Spleen (tissue), 11 donors: ENCODE data around the gene DOCK10. TPM values are rescaled to one million over a fixed set of nuclear protein-coding genes. Genes with fewer than 3 reads are reported as not detected.

Experiments
- DNase-seq: peaks from one replicate; pipeline ENCODE4 v3.0.0-alpha.2; 2020
- H3K27ac ChIP-seq, 8 donors: fragments of 200-600 bp; sonication (generic) in 7 of 8; 1 replicate in 4 of 8; 2 replicates in 4 of 8; pipeline versions ENCODE4 v1.5.0 to v1.8.0; 2016 to 2021; ENCODE audit warnings: inconsistent platforms in 4 of 8, mild to moderate bottlenecking in 4 of 8, moderate library complexity in 1 of 8
- H3K27me3 ChIP-seq, 7 donors: fragments of 200-600 bp; sonication (generic) in 6 of 7; replicated peaks in 1 of 7; 1 replicate in 4 of 7; 2 replicates in 3 of 7; pipeline versions ENCODE4 v1.5.0 to v1.8.0; 2016 to 2021; ENCODE audit warnings: inconsistent platforms in 3 of 7, mild to moderate bottlenecking in 1 of 7
- H3K36me3 ChIP-seq, 6 donors: fragments of 200-600 bp; sonication (generic) in 5 of 6; 1 replicate in 4 of 6; 2 replicates in 2 of 6; pipeline versions ENCODE4 v1.5.0 to v1.8.0; 2016 to 2021; ENCODE audit warnings: inconsistent platforms in 2 of 6
- H3K4me1 ChIP-seq, 6 donors: fragments of 200-600 bp; sonication (generic) in 5 of 6; 1 replicate in 3 of 6; 2 replicates in 3 of 6; pipeline versions ENCODE4 v1.5.0 to v1.8.0; 2016 to 2021; ENCODE audit warnings: inconsistent platforms in 3 of 6
- H3K4me3 ChIP-seq, 8 donors: fragments of 200-600 bp; sonication (generic) in 7 of 8; 1 replicate in 4 of 8; 2 replicates in 4 of 8; pipeline versions ENCODE4 v1.5.0 to v1.8.0; 2016 to 2021; ENCODE audit warnings: inconsistent platforms in 4 of 8, mild to moderate bottlenecking in 4 of 8, moderate library complexity in 2 of 8
- H3K9me3 ChIP-seq, 8 donors: fragments of 200-600 bp; sonication (generic) in 7 of 8; 1 replicate in 4 of 8; 2 replicates in 4 of 8; pipeline versions ENCODE4 v1.5.0 to v1.8.0; 2016 to 2021; ENCODE audit warnings: inconsistent platforms in 4 of 8
- POLR2A ChIP-seq, 3 donors: fragments of 450-650 bp; IDR thresholded peaks; one replicate each; pipeline ENCODE4 v1.5.1; 2017; ENCODE audit warnings: antibody characterized with exemption in 3 of 3, mild to moderate bottlenecking in 1 of 3
- POLR2AphosphoS5 ChIP-seq, 3 donors: sonication (generic); formaldehyde crosslinking; IDR thresholded peaks; one replicate each; pipeline ENCODE4 v1.5.1; 2017; ENCODE audit warnings: antibody characterized with exemption in 3 of 3
- WGBS, 5 donors: extraction: QIAGEN DNeasy Blood & Tissue Kit in 3 of 5; methylation state at CpG; one replicate each; pipeline versions ENCODE4 v1.1.5 to v1.1.7; 2013 to 2018; 5-methylcytosine and 5-hydroxymethylcytosine counted together
- intact Hi-C: fragments of 100-400 bp; cut with DNase I; formaldehyde crosslinking; loops from one replicate; pipeline ENCODE4 v1.15.0; 2023; ENCODE audit warnings: low total_unique reads
- polyA plus RNA-seq, 3 donors: library from polyadenylated mRNA; stranded (reverse); fragments of 200-250 nt; gene quantifications; one replicate each; pipeline ENCODE4 v1.2.1, GENCODE V29; 2013
- total RNA-seq, 7 donors: library from RNA; depleted of rRNA in 3 of 7; stranded (reverse); fragments of >200 nt in 3 of 7; fragmentation: NEBNext Ultra II Directional in 4 of 7; extraction: Animal tissue kit (Norgen Biotek cat#: 25700) in 4 of 7; gene quantifications; one replicate each; pipeline versions ENCODE4 v1.1.0 to v1.2.1, GENCODE V29; 2016 to 2021
- TF ChIP-seq, protein P1 (sequence below), 11 experiments: fragments of 200-600 bp in 7 of 11; fragments of 450-650 bp in 4 of 11; sonication (generic) in 4 of 11; IDR thresholded peaks in 8 of 11; conservative IDR thresholded peaks in 3 of 11; 1 replicate in 7 of 11; 2 replicates in 4 of 11; pipeline versions ENCODE4 v1.4.0 to v1.8.0; 2016 to 2021; ENCODE audit warnings: antibody characterized with exemption in 11 of 11, inconsistent platforms in 4 of 11, mild to moderate bottlenecking in 1 of 11
- donor health status: healthy with polysubstance abuse.
- donor health status: DM: no; HTN: no; CAD: no; lungs with moderate emphysema.
- donor health status: DM: no; HTN: no; CAD: no.
- donor health status: Bipolar disorder and iron deficiency.
- donor health status: healthy.
- donor health status: DM: no; HTN: no; CAD: no.
- donor health status: DM: yes; HTN: yes; CAD: no.

Gene DOCK10
- total and polyA plus RNA-seq, 10 donors, result 12.5 to 203 (median 158) TPM

DNA sequence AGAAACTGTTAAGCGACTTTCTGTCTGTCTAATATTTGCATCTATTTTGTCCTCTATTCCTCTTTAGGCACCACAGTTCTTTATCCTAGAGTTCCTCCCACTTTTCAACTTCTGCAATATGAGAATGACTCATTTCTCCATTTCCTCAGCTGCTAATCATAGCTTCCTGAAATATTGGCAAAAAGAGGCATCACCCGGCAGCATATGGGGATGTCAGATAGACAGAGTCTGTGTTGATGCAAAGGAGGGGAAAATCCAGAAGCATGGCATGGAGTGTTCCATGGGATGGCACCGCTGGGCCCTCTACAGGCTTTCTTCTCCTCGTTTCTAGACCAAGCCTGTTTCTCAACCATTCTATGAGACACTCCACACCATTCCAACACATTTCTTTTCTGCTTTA lies 93.4 kb downstream of the DOCK10 start:
- H3K4me3 ChIP-seq, result no peak overlapping the region
- intact Hi-C loops, result no loop called here
- no peaks in the 10 kb centered on the region for H3K36me3 ChIP-seq
- TF ChIP-seq POLR2AphosphoS5 (IDR thresholded peaks at IDR 0.05) (peak in 1 of 3 donors; percentile 34), POLR2A (IDR thresholded peaks at IDR 0.05) (no peak)
- TF ChIP-seq, protein P1, sequence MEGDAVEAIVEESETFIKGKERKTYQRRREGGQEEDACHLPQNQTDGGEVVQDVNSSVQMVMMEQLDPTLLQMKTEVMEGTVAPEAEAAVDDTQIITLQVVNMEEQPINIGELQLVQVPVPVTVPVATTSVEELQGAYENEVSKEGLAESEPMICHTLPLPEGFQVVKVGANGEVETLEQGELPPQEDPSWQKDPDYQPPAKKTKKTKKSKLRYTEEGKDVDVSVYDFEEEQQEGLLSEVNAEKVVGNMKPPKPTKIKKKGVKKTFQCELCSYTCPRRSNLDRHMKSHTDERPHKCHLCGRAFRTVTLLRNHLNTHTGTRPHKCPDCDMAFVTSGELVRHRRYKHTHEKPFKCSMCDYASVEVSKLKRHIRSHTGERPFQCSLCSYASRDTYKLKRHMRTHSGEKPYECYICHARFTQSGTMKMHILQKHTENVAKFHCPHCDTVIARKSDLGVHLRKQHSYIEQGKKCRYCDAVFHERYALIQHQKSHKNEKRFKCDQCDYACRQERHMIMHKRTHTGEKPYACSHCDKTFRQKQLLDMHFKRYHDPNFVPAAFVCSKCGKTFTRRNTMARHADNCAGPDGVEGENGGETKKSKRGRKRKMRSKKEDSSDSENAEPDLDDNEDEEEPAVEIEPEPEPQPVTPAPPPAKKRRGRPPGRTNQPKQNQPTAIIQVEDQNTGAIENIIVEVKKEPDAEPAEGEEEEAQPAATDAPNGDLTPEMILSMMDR (IDR thresholded peaks at IDR 0.05 in 8 of 11, conservative IDR thresholded peaks at IDR 0.05 in 3 of 11), result no peak
- no peaks in the 10 kb centered on the region for H3K27me3 ChIP-seq
- peak overlapping the region in 6 of 8 donors; percentile 24 to 89 (median 84) for H3K27ac ChIP-seq
- WGBS, 5 donors, result 31 to 44% (median 37%) methylated on average over 4 of the region's 4 CpGs
- peaks cover 43 to 99% (median 83%) of the 10 kb centered on the region in 6 donors for H3K4me1 ChIP-seq
- DNase-seq, result no peak
- no peaks in the 10 kb centered on the region for H3K9me3 ChIP-seq

DNA sequence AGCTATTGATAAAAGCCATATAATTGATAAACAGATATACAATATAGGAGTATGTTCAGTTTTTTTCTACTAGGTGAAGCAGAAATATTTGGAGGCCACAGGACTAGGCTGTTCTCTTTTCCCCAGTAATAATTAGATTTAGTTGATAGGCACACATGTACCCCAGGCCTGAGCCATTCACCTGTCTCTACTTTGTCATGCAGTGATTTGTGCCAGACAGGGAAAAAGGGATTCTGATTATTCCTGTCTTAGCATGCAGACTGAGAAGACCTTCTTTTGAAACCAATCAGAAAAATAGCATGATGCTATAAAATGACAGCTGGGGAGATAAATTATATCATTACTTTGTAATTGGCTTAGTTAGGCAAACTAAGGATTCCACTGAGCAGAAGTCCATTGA lies 94.3 kb downstream of the DOCK10 start:
- Histone ChIP-seq H3K4me1 (peaks cover 41 to 99% (median 83%) of the 10 kb centered on the region in 6 donors), H3K27me3 (no peaks in the 10 kb centered on the region), H3K4me3 (no peak overlapping the region), H3K9me3 (no peaks in the 10 kb centered on the region), H3K27ac (peak overlapping the region in 7 of 8 donors; percentile 7 to 89 (median 84)), H3K36me3 (no peaks in the 10 kb centered on the region)
- no peak for TF ChIP-seq POLR2AphosphoS5 (IDR thresholded peaks at IDR 0.05)
- TF ChIP-seq, protein P1 (IDR thresholded peaks at IDR 0.05 in 8 of 11, conservative IDR thresholded peaks at IDR 0.05 in 3 of 11), result no peak
- no peak for TF ChIP-seq POLR2A (IDR thresholded peaks at IDR 0.05)
- DNase-seq, result no peak
- intact Hi-C loops, result no loop called here

DNA sequence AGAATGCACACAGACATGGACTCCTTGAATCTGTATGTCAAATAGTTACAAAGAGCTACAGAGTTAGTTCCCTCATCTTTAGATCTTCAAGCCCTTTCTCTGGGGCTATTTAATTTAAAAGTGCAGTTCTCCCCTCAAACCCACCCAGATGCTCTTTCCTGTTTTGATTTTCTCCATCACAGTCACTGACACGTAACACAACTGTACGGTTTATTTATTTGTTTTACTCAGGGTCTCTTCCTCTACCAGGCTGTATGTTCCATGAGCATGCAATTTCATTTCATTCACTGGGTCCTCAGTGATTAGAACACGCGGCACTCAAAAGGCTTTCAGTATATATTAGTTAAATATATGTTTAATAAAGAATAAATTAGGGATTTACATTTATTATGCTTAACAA lies 94.7 kb downstream of the DOCK10 start:
- Histone ChIP-seq H3K4me1 (peaks cover 40 to 99% (median 84%) of the 10 kb centered on the region in 6 donors), H3K27me3 (no peaks in the 10 kb centered on the region), H3K36me3 (no peaks in the 10 kb centered on the region), H3K4me3 (no peak overlapping the region), H3K9me3 (no peaks in the 10 kb centered on the region), H3K27ac (peak overlapping the region; percentile 75 to 89 (median 82))
- TF ChIP-seq, protein P1 (IDR thresholded peaks at IDR 0.05 in 8 of 11, conservative IDR thresholded peaks at IDR 0.05 in 3 of 11), result no peak
- TF ChIP-seq POLR2AphosphoS5 (IDR thresholded peaks at IDR 0.05) (no peak), POLR2A (IDR thresholded peaks at IDR 0.05) (no peak)
- no peak for DNase-seq
- 44 to 62% (median 54%) methylated on average over 4 of the region's 4 CpGs for WGBS, 5 donors
- intact Hi-C loops, result no loop called here

DNA sequence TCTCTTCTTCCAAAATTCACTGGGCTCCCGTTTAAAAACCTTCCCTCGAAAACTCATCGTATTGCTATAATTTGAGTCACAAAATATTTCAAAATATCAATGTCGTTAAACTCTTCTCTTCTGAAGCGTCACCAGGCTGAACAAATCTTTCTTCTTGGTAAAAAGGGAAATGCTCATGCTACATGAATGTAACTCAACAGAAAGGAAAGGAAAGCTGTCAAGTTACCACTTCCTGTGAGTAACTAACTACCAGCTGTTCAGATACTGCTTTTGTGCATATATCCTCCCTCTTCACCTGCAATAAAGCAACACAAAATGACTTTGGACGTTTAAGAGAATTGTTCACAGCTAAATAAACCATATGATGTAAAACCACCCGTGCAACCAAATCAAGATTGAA lies 95.4 kb downstream of the DOCK10 start:
- H3K36me3 ChIP-seq, result peaks cover 0 to 2% (median 0%) of the 10 kb centered on the region in 6 donors
- peak overlapping the region; percentile 18 to 68 (median 35) for H3K4me3 ChIP-seq
- WGBS, 5 donors, result 4 to 13% (median 7%) methylated on average over 7 of the region's 7 CpGs
- peaks cover 47 to 100% (median 86%) of the 10 kb centered on the region in 6 donors for H3K4me1 ChIP-seq
- TF ChIP-seq, protein P1 (IDR thresholded peaks at IDR 0.05 in 8 of 11, conservative IDR thresholded peaks at IDR 0.05 in 3 of 11), result no peak
- TF ChIP-seq POLR2AphosphoS5 (IDR thresholded peaks at IDR 0.05) (peak in 1 of 3 donors; percentile 64), POLR2A (IDR thresholded peaks at IDR 0.05) (peak in 2 of 3 donors; percentile 38 to 85)
- H3K27ac ChIP-seq, result peak overlapping the region; percentile 75 to 89 (median 82)
- DNase-seq, result no peak
- no peaks in the 10 kb centered on the region for H3K9me3 ChIP-seq
- no peaks in the 10 kb centered on the region for H3K27me3 ChIP-seq
- intact Hi-C loops, result no loop called here
